ENCODE data around the gene GREB1. TPM values are rescaled to one million over a fixed set of nuclear protein-coding genes. Genes with fewer than 3 reads are reported as not detected.

GREB1 gene
- total and polyA plus RNA-seq, 2 of the 4 experiments (the other 2 are of a cell fraction), result 0.05 TPM; not detected in 1

- DNase-seq (no peak), ATAC-seq (ENCODE audit: low read depth) (no peak)
- H2BK120ac ChIP-seq (ENCODE audit: low read depth, low read length), result no peak overlapping the region
- CTCF ChIA-PET, result no interaction called here
- H3K56ac ChIP-seq (ENCODE audit: extremely low read depth, insufficient read depth, low read length), result no peak overlapping the region
- no peak overlapping the region for H3K18ac ChIP-seq (ENCODE audit: low read depth, low read length)
- no peak overlapping the region for H3K27ac ChIP-seq (ENCODE audit: insufficient read depth, low read length)
- peaks cover 19% of the 10 kb centered on the region for H3K27me3 ChIP-seq (ENCODE audit: control insufficient read depth, insufficient read depth, low read length)
- intact Hi-C loops (cut with micrococcal nuclease) (loop anchor here (10.0 kb wide), 1 partner anchor 1068 kb away; no protein-coding TSS in a partner anchor), dilution Hi-C loops (cut with HindIII; ENCODE audit: low sequenced_read_pairs, unreplicated experiment) (no loop called here), in situ Hi-C loops (cut with MboI; ENCODE audit: low sequenced_read_pairs) (no loop called here)
- H3K79me1 ChIP-seq (ENCODE audit: low read depth in 1 of 2, low read length in 2 of 2), result no peaks in the 10 kb centered on the region
- H4K91ac ChIP-seq (ENCODE audit: insufficient read depth, low read depth, low read length), result no peak overlapping the region
- TF ChIP-seq CTCF (conservative IDR thresholded peaks at IDR 0.05; ENCODE audit: low read depth, low read length), result no peak
- TF ChIP-seq SMC3 (IDR thresholded peaks at IDR 0.05; ENCODE audit: low read depth, low read length), result no peak
- no peak for TF ChIP-seq CEBPB (IDR thresholded peaks at IDR 0.05; ENCODE audit: low read depth, low read length)
- no peak for TF ChIP-seq RCOR1 (IDR thresholded peaks at IDR 0.05; ENCODE audit: insufficient replicate concordance, low read length)
- no peak for TF ChIP-seq POLR2A (IDR thresholded peaks at IDR 0.05; ENCODE audit: low read depth, low read length)
- no peak for TF ChIP-seq BHLHE40 (IDR thresholded peaks at IDR 0.05; ENCODE audit: low read depth, low read length)
- TF ChIP-seq FOS (IDR thresholded peaks at IDR 0.05; ENCODE audit: low read depth, low read length), result no peak
- TF ChIP-seq USF2 (IDR thresholded peaks at IDR 0.05; ENCODE audit: low read depth, low read length), result no peak
- no peak for TF ChIP-seq MAZ (IDR thresholded peaks at IDR 0.05; ENCODE audit: borderline replicate concordance, low read depth, low read length)
- no peak for TF ChIP-seq MXI1 (IDR thresholded peaks at IDR 0.05; ENCODE audit: borderline replicate concordance, low read depth, low read length)
- no peak for TF ChIP-seq ELK1 (IDR thresholded peaks at IDR 0.05; ENCODE audit: borderline replicate concordance, low read depth, low read length)
- no peak overlapping the region for H3K23ac ChIP-seq (ENCODE audit: low read depth, low read length)
- H3K4me3 ChIP-seq (ENCODE audit: insufficient read depth, low read depth, low read length), result no peak overlapping the region
- no peak overlapping the region for H2BK20ac ChIP-seq (ENCODE audit: low read depth, low read length)
- POLR2A ChIA-PET (ENCODE audit: unreplicated experiment), result no interaction called here
- no peak overlapping the region for H3K4me2 ChIP-seq (ENCODE audit: low read depth, low read length)
- H4K5ac ChIP-seq (ENCODE audit: low read depth, low read length), result no peak overlapping the region
- H3K9me1 ChIP-seq (ENCODE audit: insufficient read depth, low read length), result no peaks in the 10 kb centered on the region; the same call in 1 of the 2 replicates
- no peaks in the 10 kb centered on the region for H4K20me1 ChIP-seq (ENCODE audit: insufficient read depth, low read length)
- no peaks in the 10 kb centered on the region for H3K36me3 ChIP-seq (ENCODE audit: control insufficient read depth, insufficient read depth, low read length)
- no peak overlapping the region for H2AK5ac ChIP-seq (ENCODE audit: low read depth, low read length)
- H3K4ac ChIP-seq (ENCODE audit: low read depth, low read length), result no peak overlapping the region
- no TSS peak for BruUV-seq (replicated peaks)
- H3K9ac ChIP-seq (ENCODE audit: low read depth, low read length), result no peak overlapping the region
- no peaks in the 10 kb centered on the region; the same call in 1 of the 2 replicates for H3K4me1 ChIP-seq (ENCODE audit: control insufficient read depth, insufficient read depth, low read length)
- no peak overlapping the region for H2AK9ac ChIP-seq (replicated peaks; ENCODE audit: low read depth, low read length, poor library complexity)
- no peak overlapping the region for H2AFZ ChIP-seq (replicated peaks; ENCODE audit: low read length, poor library complexity)
- no peak overlapping the region for H2BK5ac ChIP-seq (ENCODE audit: low read depth, low read length, poor library complexity, severe bottlenecking)
- peaks cover 4% of the 10 kb centered on the region; the same call in 1 of the 2 replicates for H3K9me3 ChIP-seq (ENCODE audit: control insufficient read depth, insufficient read depth, low read length)
- WGBS, 2 experiments (ENCODE audit: extremely low coverage in 2 of 2, insufficient read length in 1 of 2), result no CpG with 5 or more reads among the region's 3 CpGs
- H3K14ac ChIP-seq (replicated peaks; ENCODE audit: low read depth, low read length), result no peak overlapping the region
- H2BK15ac ChIP-seq (ENCODE audit: low read depth, low read length), result no peak overlapping the region
- H4K8ac ChIP-seq (ENCODE audit: low read depth in 2 of 2, low read length in 2 of 2), result no peak overlapping the region
Observed at GRCh38 chr2:11506611-11506969, 27.3 kb upstream of the GREB1 start.

Data from IMR-90 (cell line).